ENCODE measurements around the gene PVRIG. TPM values are rescaled to one million over a fixed set of nuclear protein-coding genes. Genes with fewer than 3 reads are reported as not detected.

The PVRIG gene
- total RNA-seq, 1 experiment from 2014 or later = 1.1 TPM

DNA sequence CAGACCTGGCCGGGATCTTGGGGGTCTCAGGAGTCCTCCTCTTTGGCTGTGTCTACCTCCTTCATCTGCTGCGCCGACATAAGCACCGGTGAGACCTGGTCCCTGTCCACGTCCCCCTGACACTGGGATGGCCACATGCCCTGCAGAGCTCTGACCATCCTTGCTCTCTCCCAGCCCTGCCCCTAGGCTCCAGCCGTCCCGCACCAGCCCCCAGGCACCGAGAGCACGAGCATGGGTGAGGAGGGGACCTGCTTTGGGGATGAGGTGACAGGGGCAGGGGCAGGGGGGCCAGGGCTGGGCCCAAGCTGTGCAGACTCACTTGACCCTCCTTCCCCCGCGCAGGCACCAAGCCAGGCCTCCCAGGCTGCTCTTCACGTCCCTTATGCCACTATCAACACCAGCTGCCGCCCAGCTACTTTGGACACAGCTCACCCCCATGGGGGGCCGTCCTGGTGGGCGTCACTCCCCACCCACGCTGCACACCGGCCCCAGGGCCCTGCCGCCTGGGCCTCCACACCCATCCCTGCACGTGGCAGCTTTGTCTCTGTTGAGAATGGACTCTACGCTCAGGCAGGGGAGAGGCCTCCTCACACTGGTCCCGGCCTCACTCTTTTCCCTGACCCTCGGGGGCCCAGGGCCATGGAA is 959 bp downstream of the PVRIG start:
- Histone ChIP-seq H3F3A (ENCODE audit: insufficient read depth, low read depth) (no peaks in the 10 kb centered on the region), H3K4me1 (replicated peaks; ENCODE audit: insufficient read depth) (no peaks in the 10 kb centered on the region), H3K4me3 (no peak overlapping the region), H3K4me2 (no peak overlapping the region), H3K9me3 (ENCODE audit: insufficient read depth, low read depth) (no peaks in the 10 kb centered on the region), H4K20me1 (ENCODE audit: insufficient read depth) (no peaks in the 10 kb centered on the region), H2AFZ (no peak overlapping the region), H3K9me2 (ENCODE audit: insufficient read depth) (no peaks in the 10 kb centered on the region), H3K27ac (no peak overlapping the region), H3K36me3 (ENCODE audit: low read depth) (no peaks in the 10 kb centered on the region), H3K27me3 (ENCODE audit: insufficient read depth, low read depth) (no peaks in the 10 kb centered on the region), H3K79me2 (ENCODE audit: low read depth) (no peaks in the 10 kb centered on the region)
- no peak for TF ChIP-seq EZH2 (IDR thresholded peaks at IDR 0.05; ENCODE audit: low read depth)
- TF ChIP-seq, protein P1, sequence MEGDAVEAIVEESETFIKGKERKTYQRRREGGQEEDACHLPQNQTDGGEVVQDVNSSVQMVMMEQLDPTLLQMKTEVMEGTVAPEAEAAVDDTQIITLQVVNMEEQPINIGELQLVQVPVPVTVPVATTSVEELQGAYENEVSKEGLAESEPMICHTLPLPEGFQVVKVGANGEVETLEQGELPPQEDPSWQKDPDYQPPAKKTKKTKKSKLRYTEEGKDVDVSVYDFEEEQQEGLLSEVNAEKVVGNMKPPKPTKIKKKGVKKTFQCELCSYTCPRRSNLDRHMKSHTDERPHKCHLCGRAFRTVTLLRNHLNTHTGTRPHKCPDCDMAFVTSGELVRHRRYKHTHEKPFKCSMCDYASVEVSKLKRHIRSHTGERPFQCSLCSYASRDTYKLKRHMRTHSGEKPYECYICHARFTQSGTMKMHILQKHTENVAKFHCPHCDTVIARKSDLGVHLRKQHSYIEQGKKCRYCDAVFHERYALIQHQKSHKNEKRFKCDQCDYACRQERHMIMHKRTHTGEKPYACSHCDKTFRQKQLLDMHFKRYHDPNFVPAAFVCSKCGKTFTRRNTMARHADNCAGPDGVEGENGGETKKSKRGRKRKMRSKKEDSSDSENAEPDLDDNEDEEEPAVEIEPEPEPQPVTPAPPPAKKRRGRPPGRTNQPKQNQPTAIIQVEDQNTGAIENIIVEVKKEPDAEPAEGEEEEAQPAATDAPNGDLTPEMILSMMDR (conservative IDR thresholded peaks at IDR 0.05) = no peak
- CTCF ChIA-PET = interaction anchor here (0.6 kb wide), 1 partner anchor 72 kb away, joined by 4 read pairs; no protein-coding TSS in a partner anchor
- no TSS peak for BruUV-seq (replicated peaks)
- no peak for DNase-seq
- POLR2A ChIA-PET (ENCODE audit: unreplicated experiment) = no interaction called here
- intact Hi-C loops (cut with micrococcal nuclease; ENCODE audit: unreplicated experiment) = no loop called here

DNA sequence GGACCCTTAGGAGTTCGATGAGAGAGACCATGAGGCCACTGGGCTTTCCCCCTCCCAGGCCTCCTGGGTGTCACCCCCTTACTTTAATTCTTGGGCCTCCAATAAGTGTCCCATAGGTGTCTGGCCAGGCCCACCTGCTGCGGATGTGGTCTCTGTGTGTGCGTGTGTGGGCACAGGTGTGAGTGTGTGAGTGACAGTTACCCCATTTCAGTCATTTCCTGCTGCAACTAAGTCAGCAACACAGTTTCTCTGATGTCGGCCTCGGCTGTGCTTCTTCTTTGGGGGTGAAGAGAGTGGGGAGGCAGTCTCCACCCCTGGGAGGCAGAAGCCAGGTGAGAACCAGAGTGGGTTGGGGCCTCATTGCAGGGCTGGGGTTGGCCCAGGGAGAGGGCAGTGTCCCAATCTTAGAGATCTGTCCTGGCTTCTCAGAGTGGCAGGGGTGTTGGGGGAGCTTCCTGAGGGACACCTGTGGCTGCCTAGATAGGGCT is 1.5 kb downstream of the PVRIG start:
- no peak for DNase-seq
- TF ChIP-seq, protein P1 (conservative IDR thresholded peaks at IDR 0.05) = no peak
- TF ChIP-seq EZH2 (IDR thresholded peaks at IDR 0.05; ENCODE audit: low read depth) = no peak
- no peaks in the 10 kb centered on the region for H3K79me2 ChIP-seq (ENCODE audit: low read depth)
- no peaks in the 10 kb centered on the region for H3F3A ChIP-seq (ENCODE audit: insufficient read depth, low read depth)
- no peak overlapping the region for H3K27ac ChIP-seq
- no peak overlapping the region for H3K4me3 ChIP-seq
- H3K27me3 ChIP-seq (ENCODE audit: insufficient read depth, low read depth) = no peaks in the 10 kb centered on the region
- H3K4me2 ChIP-seq = no peak overlapping the region
- POLR2A ChIA-PET (ENCODE audit: unreplicated experiment) = no interaction called here
- no peaks in the 10 kb centered on the region for H3K9me2 ChIP-seq (ENCODE audit: insufficient read depth)
- no peaks in the 10 kb centered on the region for H3K36me3 ChIP-seq (ENCODE audit: low read depth)
- no peaks in the 10 kb centered on the region for H3K9me3 ChIP-seq (ENCODE audit: insufficient read depth, low read depth)
- BruUV-seq (replicated peaks) = no TSS peak
- CTCF ChIA-PET = no interaction called here
- no peaks in the 10 kb centered on the region for H4K20me1 ChIP-seq (ENCODE audit: insufficient read depth)
- H2AFZ ChIP-seq = no peak overlapping the region
- intact Hi-C loops (cut with micrococcal nuclease; ENCODE audit: unreplicated experiment) = no loop called here
- H3K4me1 ChIP-seq (replicated peaks; ENCODE audit: insufficient read depth) = no peaks in the 10 kb centered on the region

DNA sequence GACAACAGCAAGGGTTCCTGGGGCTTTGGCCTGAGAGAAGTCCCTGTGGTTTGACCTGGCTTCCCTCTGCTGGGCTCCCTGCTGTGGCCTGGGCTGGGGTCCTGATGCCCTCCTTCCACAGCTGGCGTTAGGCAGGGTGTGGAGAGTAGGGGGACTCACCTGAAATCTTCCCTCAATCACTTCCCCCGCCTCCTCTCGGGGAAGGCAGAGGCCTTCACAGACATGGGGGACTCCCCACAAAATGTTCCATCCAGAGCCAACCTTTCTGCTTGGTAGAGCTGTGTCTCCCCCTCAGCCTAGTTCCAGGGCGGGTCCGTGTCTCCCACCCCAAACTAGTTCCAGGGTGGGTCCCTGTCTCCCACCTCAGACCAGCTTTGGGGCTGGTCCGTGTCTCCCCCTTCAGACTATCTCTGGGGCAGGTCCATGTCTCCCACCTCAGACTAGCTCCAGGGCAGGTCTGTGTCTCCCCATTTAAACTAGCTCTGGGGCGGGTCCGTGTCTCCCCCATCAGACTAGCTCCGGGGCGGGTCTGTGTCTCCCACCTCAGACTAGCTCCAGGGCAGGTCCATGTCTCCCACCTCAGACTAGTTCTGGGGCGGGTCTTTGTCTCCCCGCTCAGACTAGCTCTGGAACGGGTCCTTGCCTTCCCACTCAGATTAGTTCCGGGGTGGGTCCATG is 2.2 kb downstream of the PVRIG start:
- TF ChIP-seq EZH2 (IDR thresholded peaks at IDR 0.05; ENCODE audit: low read depth) = no peak
- TF ChIP-seq, protein P1 (conservative IDR thresholded peaks at IDR 0.05) = no peak
- intact Hi-C loops (cut with micrococcal nuclease; ENCODE audit: unreplicated experiment) = no loop called here
- Histone ChIP-seq H3K9me3 (ENCODE audit: insufficient read depth, low read depth) (no peaks in the 10 kb centered on the region), H3K4me1 (replicated peaks; ENCODE audit: insufficient read depth) (no peaks in the 10 kb centered on the region), H3F3A (ENCODE audit: insufficient read depth, low read depth) (no peaks in the 10 kb centered on the region), H3K27ac (no peak overlapping the region), H3K79me2 (ENCODE audit: low read depth) (no peaks in the 10 kb centered on the region), H3K4me2 (no peak overlapping the region), H3K9me2 (ENCODE audit: insufficient read depth) (no peaks in the 10 kb centered on the region), H3K4me3 (no peak overlapping the region), H2AFZ (no peak overlapping the region), H4K20me1 (ENCODE audit: insufficient read depth) (no peaks in the 10 kb centered on the region), H3K36me3 (ENCODE audit: low read depth) (no peaks in the 10 kb centered on the region), H3K27me3 (ENCODE audit: insufficient read depth, low read depth) (no peaks in the 10 kb centered on the region)
- CTCF ChIA-PET = no interaction called here
- POLR2A ChIA-PET (ENCODE audit: unreplicated experiment) = no interaction called here
- no peak for DNase-seq
- BruUV-seq (replicated peaks) = no TSS peak

Data from PC-9 (cell line).